A673 (cell line): ENCODE results near the gene FCN2. TPM values are rescaled to one million over a fixed set of nuclear protein-coding genes. Genes with fewer than 3 reads are reported as not detected.
A peak's percentile ranks its signal among the peaks of the same experiment; 100 is the strongest.

Experiments used
- BruUV-seq: library from RNA; stranded (reverse); fragments of 400-500 nt; replicated peaks from 2 replicates; lab custom pipeline; 2021; lab: Mats Ljungman, UMichigan
- CTCF ChIA-PET: fragments of 300-600 bp; sonication (Branson Sonifier 250); formaldehyde crosslinking; loops from one replicate; lab custom pipeline; 2022; ENCODE audit warnings: antibody characterized with exemption; lab: Charles Lee
- POLR2A ChIA-PET: fragments of 300-600 bp; sonication (Branson Sonifier 250); formaldehyde crosslinking; loops from one replicate; lab custom pipeline; 2022; ENCODE audit warnings: antibody characterized with exemption; ENCODE audit not compliant: low non-redundant PET; lab: Charles Lee
- DNase-seq: peaks from one replicate; pipeline ENCODE4 v3.0.0-alpha.2; 2015; ENCODE audit warnings: low spot score
- H3K27ac ChIP-seq: fragments of 200-600 bp; sonication (generic); 2 replicates; pipeline ENCODE4 v1.5.1; 2016; ENCODE audit warnings: mixed run types, low read depth, mild to moderate bottlenecking, mixed read lengths, antibody characterized with exemption, low read length; ENCODE audit not compliant: poor library complexity, severe bottlenecking
- H3K27me3 ChIP-seq: fragments of 200-600 bp; sonication (generic); replicated peaks from 2 replicates; pipeline ENCODE4 v1.6.1; 2017; ENCODE audit warnings: mixed run types, low read depth, mild to moderate bottlenecking, mixed read lengths, antibody characterized with exemption, low read length; ENCODE audit not compliant: insufficient read depth, poor library complexity
- H3K36me3 ChIP-seq: fragments of 200-600 bp; sonication (generic); 2 replicates; pipeline ENCODE4 v1.6.1; 2016; ENCODE audit warnings: mixed run types, mild to moderate bottlenecking, mixed read lengths, antibody characterized with exemption, low read length; ENCODE audit not compliant: insufficient read depth, poor library complexity, severe bottlenecking
- H3K4me1 ChIP-seq: fragments of 200-600 bp; sonication (generic); 2 replicates; pipeline ENCODE4 v1.6.1; 2017; ENCODE audit warnings: mixed run types, mild to moderate bottlenecking, mixed read lengths, antibody characterized with exemption, low read length; ENCODE audit not compliant: insufficient read depth, poor library complexity, severe bottlenecking
- H3K4me3 ChIP-seq: fragments of 200-600 bp; sonication (generic); 2 replicates; pipeline ENCODE4 v1.5.1; 2016; ENCODE audit warnings: low read depth, mixed run types, mild to moderate bottlenecking, mixed read lengths, low read length; ENCODE audit not compliant: poor library complexity, severe bottlenecking
- H3K9me3 ChIP-seq: fragments of 200-600 bp; sonication (generic); 2 replicates; pipeline ENCODE4 v1.6.1; 2016; ENCODE audit warnings: mixed run types, low read depth, mild to moderate bottlenecking, mixed read lengths, antibody characterized with exemption, low read length; ENCODE audit not compliant: poor library complexity, severe bottlenecking
- CTCF ChIP-seq: fragments of 300-800, 200-600 bp; sonication (generic); conservative IDR thresholded peaks from 2 replicates; pipeline ENCODE4 v1.5.1; 2017; ENCODE audit warnings: low read depth, mild to moderate bottlenecking, antibody characterized with exemption, low read length, moderate library complexity, mixed read lengths
- EZH2 ChIP-seq: fragments of 200-600 bp; sonication (generic); IDR thresholded peaks from 2 replicates; pipeline ENCODE4 v1.6.1; 2017; ENCODE audit warnings: borderline replicate concordance, low read depth, mild to moderate bottlenecking, mixed read lengths, antibody characterized with exemption, low read length; ENCODE audit not compliant: poor library complexity, severe bottlenecking
- intact Hi-C: fragments of 100-400 bp; cut with micrococcal nuclease; formaldehyde crosslinking; loops from one replicate; pipeline ENCODE4 v1.10.0; 2022; ENCODE audit not compliant: unreplicated experiment
- total RNA-seq: library from RNA; stranded (reverse); gene quantifications from 2 replicates; pipeline ENCODE4 v1.2.3, GENCODE V29; 2021

Gene FCN2
- total RNA-seq, 1 experiment from 2014 or later, result not detected

- CTCF ChIA-PET, result no interaction called here
- H3K4me1 ChIP-seq, result no peaks in the 10 kb centered on the region
Observed at GRCh38 chr9:134915046-134915985, 34.7 kb downstream of the FCN2 start.

GRCh38 chr9:134916161-134916665 lies 35.6 kb downstream of the FCN2 start:
- H3K4me1 ChIP-seq, result no peaks in the 10 kb centered on the region
- POLR2A ChIA-PET, result no interaction called here
- H3K27me3 ChIP-seq, result no peaks in the 10 kb centered on the region
- H3K27ac ChIP-seq, result no peak overlapping the region
- CTCF ChIA-PET, result no interaction called here
- intact Hi-C loops, result no loop called here
- TF ChIP-seq CTCF (no peak), EZH2 (no peak)
- peaks cover 11% of the 10 kb centered on the region for H3K9me3 ChIP-seq
- no TSS peak for BruUV-seq
- no peaks in the 10 kb centered on the region for H3K36me3 ChIP-seq
- H3K4me3 ChIP-seq, result no peak overlapping the region
- DNase-seq, result no peak

More at GRCh38 chr9:134915046-134915985, 34.7 kb downstream of the FCN2 start:
- Histone ChIP-seq H3K36me3 (no peaks in the 10 kb centered on the region), H3K27me3 (no peaks in the 10 kb centered on the region), H3K4me3 (no peak overlapping the region), H3K27ac (no peak overlapping the region), H3K9me3 (peaks cover 11% of the 10 kb centered on the region)
- intact Hi-C loops, result no loop called here
- no TSS peak for BruUV-seq
- POLR2A ChIA-PET, result no interaction called here
- no peak for DNase-seq
- TF ChIP-seq CTCF, result no peak
- no peak for TF ChIP-seq EZH2

DNA sequence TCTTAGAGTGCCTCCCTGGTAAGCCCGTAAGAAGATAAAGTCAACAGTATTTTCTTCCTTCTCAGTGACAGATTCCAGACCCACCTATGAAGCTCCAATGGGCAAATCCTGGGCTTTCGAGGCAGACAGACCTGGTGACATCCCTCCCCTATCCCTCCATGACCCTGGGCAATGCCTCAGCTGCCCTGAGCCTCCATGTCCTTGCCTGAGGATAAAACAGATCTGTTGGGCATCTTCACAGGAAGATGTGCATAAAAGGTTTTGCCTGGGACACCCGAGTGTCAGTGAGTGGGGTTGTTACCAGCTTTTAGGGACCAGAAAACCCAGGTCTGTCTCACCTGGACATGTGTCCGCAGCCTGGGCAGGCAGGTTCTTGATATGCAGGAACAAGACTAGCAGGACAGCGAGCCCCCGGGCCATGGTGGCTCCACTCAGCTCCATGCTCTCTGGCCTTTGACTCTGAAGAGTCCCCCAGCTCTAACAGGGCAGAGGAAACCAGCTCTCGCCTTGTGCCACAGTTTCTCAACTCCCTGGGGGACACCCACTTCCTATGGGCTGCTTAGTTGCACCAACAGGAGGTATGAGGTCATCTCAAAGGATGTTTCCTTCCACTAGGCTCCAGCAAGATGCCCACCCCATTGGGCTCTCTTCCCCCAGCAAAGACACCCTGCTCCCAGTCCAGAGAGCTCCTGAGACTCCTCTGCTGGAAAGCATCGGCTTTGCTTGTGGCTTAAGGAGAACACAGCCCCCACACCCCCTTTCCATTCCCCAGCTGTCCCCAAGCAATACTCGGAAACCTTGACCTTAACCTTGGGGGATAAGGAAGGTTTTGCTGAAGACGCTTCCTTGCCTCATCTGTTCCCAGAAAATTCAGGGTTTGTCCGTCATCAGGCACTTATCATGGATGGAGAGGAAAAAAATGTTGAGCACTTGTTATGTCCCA lies 37.1 kb downstream of the FCN2 start, which contains the start of gene FCN1:
TSS of gene FCN1 (minus strand) at position 482 of the 943 bp plus-strand sequence. CDS start at position 441, 41 bp downstream.
- H3K4me3 ChIP-seq, result no peak within 1 kb of the TSS
- intact Hi-C loops, result no loop called here
- no TSS peak for BruUV-seq
- ChIA-PET POLR2A (no interaction called here), CTCF (interaction anchor here (0.6 kb wide), 1 partner anchor 756 kb away, joined by 8 read pairs; no protein-coding TSS in a partner anchor)
- H3K27ac ChIP-seq, result no peak within 1 kb of the TSS
- no peaks in the 10 kb centered on the region for H3K36me3 ChIP-seq
- no peaks in the 10 kb centered on the region for H3K4me1 ChIP-seq
- TF ChIP-seq EZH2 (no peak), CTCF (no peak)
- peak; percentile 29 for DNase-seq
- H3K27me3 ChIP-seq, result no peaks in the 10 kb centered on the region
- peaks cover 11% of the 10 kb centered on the region for H3K9me3 ChIP-seq
